PC-9 (cell line): Measurements from ENCODE around the gene AP5B1. TPM values are rescaled to one million over a fixed set of nuclear protein-coding genes. Genes with fewer than 3 reads are reported as not detected.

Experiments
- BruUV-seq: library from RNA; stranded (reverse); fragments of 400-500 nt; replicated peaks from 2 replicates; lab custom pipeline; 2021; lab: Mats Ljungman, UMichigan
- CTCF ChIA-PET: fragments of 300-600 bp; sonication (Branson Sonifier 250); formaldehyde crosslinking; loops from one replicate; lab custom pipeline; 2022; ENCODE audit warnings: antibody characterized with exemption; lab: Charles Lee
- POLR2A ChIA-PET: fragments of 300-600 bp; sonication (Branson Sonifier 250); formaldehyde crosslinking; loops from one replicate; lab custom pipeline; 2022; ENCODE audit warnings: antibody characterized with exemption; ENCODE audit not compliant: unreplicated experiment; lab: Charles Lee
- DNase-seq, 2 experiments: peaks; one replicate each; pipeline versions ENCODE4 v3.0.0 to v3.0.0-alpha.2; 2015 to 2022; ENCODE audit warnings: mixed read lengths in 1 of 2
- H2AFZ ChIP-seq: fragments of 200-600 bp; sonication (generic); 2 replicates; pipeline ENCODE4 v1.8.1; 2017; ENCODE audit warnings: antibody characterized with exemption
- H3F3A ChIP-seq: fragments of 200-600 bp; sonication (generic); 2 replicates; pipeline ENCODE4 v1.8.1; 2017; ENCODE audit warnings: antibody characterized with exemption, mild to moderate bottlenecking, low read depth; ENCODE audit not compliant: insufficient read depth
- H3K27ac ChIP-seq: fragments of 200-600 bp; sonication (generic); 2 replicates; pipeline ENCODE4 v1.6.1; 2016; ENCODE audit warnings: mixed run types
- H3K27me3 ChIP-seq: fragments of 200-600 bp; sonication (generic); 2 replicates; pipeline ENCODE4 v1.6.1; 2016; ENCODE audit warnings: low read depth, mixed run types; ENCODE audit not compliant: insufficient read depth
- H3K36me3 ChIP-seq: fragments of 200-600 bp; sonication (generic); 2 replicates; pipeline ENCODE4 v1.6.1; 2016; ENCODE audit warnings: low read depth, mixed run types
- H3K4me1 ChIP-seq: fragments of 200-600 bp; sonication (generic); replicated peaks from 2 replicates; pipeline ENCODE4 v1.6.1; 2016; ENCODE audit warnings: mixed run types; ENCODE audit not compliant: insufficient read depth
- H3K4me2 ChIP-seq: fragments of 200-600 bp; sonication (generic); 2 replicates; pipeline ENCODE4 v1.6.1; 2017; ENCODE audit warnings: mixed run types
- H3K4me3 ChIP-seq: fragments of 200-600 bp; sonication (generic); 2 replicates; pipeline ENCODE4 v1.6.1; 2016; ENCODE audit warnings: mixed run types
- H3K79me2 ChIP-seq: fragments of 200-600 bp; sonication (generic); 2 replicates; pipeline ENCODE4 v1.6.1; 2017; ENCODE audit warnings: low read depth, mixed run types
- H3K9me2 ChIP-seq: fragments of 200-600 bp; sonication (generic); 2 replicates; pipeline ENCODE4 v1.8.1; 2017; ENCODE audit warnings: mild to moderate bottlenecking; ENCODE audit not compliant: insufficient read depth
- H3K9me3 ChIP-seq: fragments of 200-600 bp; sonication (generic); 2 replicates; pipeline ENCODE4 v1.8.1; 2016; ENCODE audit warnings: low read depth; ENCODE audit not compliant: insufficient read depth
- H4K20me1 ChIP-seq: fragments of 200-600 bp; sonication (generic); 2 replicates; pipeline ENCODE4 v1.8.1; 2017; ENCODE audit not compliant: insufficient read depth
- EZH2 ChIP-seq: fragments of 200-600 bp; sonication (generic); IDR thresholded peaks from 2 replicates; pipeline ENCODE4 v1.8.0; 2017; ENCODE audit warnings: antibody characterized with exemption, low read depth
- intact Hi-C: fragments of 100-400 bp; cut with micrococcal nuclease; formaldehyde crosslinking; loops from one replicate; pipeline ENCODE4 v1.10.0; 2022; ENCODE audit not compliant: unreplicated experiment
- total RNA-seq: library from RNA; stranded (reverse); gene quantifications from 2 replicates; pipeline ENCODE4 v1.2.3, GENCODE V29; 2021
- TF ChIP-seq, protein P1 (sequence below): fragments of 200-600 bp; sonication (generic); conservative IDR thresholded peaks from 2 replicates; pipeline ENCODE4 v1.6.1; 2017; ENCODE audit warnings: mixed run types, antibody characterized with exemption, mild to moderate bottlenecking, moderate library complexity

AP5B1 gene
- total RNA-seq, 1 experiment from 2014 or later = 20.8 TPM

DNA sequence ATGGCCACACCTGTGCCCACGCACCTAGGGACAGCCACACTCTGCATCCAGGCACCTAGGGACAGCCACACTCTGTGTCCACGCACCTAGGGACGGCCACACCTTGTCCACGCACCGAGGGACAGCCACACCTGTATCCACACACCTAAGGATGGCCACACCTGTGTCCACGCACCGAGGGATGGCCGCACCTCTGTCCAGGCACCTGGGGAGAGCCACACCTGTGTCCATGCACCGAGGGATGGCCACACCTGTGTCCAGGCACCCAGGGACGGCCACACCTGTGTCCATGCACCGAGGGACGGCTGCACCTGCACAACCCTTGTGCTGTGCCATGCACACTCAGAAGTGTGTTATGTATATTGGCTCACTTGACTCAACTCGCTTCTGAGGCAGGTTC, 16.9 kb upstream of the AP5B1 start:
- no peak overlapping the region for H2AFZ ChIP-seq
- ChIA-PET POLR2A (no interaction called here), CTCF (interaction anchor here (1.5 kb wide), 1 partner anchor 18 kb away, joined by 5 read pairs; the partner anchor contains the start of gene AP5B1)

DNA sequence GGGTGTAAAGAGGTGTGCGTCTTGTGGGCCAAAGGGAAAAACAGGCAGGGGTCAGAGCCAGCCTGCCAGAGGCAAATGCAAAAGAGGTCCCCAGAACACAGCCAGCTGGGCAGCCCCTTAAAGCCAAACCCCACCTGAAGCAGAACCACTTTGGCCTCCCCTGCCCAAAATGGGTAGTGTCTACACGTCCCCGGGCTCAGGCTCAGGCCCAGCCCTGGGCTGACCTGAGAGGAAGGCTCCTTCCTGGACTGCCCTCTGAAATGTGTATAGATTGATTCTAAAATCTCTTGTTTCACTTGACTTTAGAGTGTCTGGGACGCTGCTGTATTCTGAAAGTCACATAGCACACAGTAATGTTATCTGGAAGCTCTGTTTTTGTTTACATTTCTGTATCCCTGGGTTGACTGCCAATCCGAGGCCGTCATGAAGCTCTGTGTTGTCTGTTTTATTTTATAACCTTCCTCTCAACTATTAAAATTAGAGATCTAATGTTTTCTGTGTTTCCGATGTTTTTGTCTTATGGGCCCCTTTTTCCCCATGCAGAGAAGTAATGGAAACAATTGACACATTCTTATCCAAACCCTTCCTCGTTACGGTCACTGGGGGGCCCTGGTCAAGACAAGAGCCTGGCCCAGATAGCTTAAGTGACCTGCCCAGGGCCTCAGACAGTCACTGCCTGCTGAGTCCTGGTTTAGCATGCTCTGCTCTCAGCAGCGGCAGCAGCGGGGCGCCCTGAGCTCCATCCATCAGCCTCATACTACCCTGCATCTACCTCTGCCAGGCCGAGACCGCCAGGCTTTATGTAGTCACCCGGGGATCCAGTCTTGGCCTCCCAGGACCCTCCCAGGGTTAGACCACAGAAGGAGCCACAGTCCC, 16.2 kb upstream of the AP5B1 start:
- H2AFZ ChIP-seq = no peak overlapping the region
- H3K4me2 ChIP-seq = no peak overlapping the region
- ChIA-PET POLR2A (interaction anchor here (0.6 kb wide), 1 partner anchor 27 kb away, joined by 4 read pairs; no protein-coding TSS in a partner anchor), CTCF (no interaction called here)
- peaks cover 24% of the 10 kb centered on the region for H3K4me1 ChIP-seq
- H4K20me1 ChIP-seq = peaks cover 9% of the 10 kb centered on the region; the same call in 1 of the 2 replicates
- no TSS peak for BruUV-seq
- H3K27me3 ChIP-seq = no peaks in the 10 kb centered on the region
- no peak for DNase-seq
- no peaks in the 10 kb centered on the region for H3K9me2 ChIP-seq
- H3K27ac ChIP-seq = no peak overlapping the region
- TF ChIP-seq, protein P1, sequence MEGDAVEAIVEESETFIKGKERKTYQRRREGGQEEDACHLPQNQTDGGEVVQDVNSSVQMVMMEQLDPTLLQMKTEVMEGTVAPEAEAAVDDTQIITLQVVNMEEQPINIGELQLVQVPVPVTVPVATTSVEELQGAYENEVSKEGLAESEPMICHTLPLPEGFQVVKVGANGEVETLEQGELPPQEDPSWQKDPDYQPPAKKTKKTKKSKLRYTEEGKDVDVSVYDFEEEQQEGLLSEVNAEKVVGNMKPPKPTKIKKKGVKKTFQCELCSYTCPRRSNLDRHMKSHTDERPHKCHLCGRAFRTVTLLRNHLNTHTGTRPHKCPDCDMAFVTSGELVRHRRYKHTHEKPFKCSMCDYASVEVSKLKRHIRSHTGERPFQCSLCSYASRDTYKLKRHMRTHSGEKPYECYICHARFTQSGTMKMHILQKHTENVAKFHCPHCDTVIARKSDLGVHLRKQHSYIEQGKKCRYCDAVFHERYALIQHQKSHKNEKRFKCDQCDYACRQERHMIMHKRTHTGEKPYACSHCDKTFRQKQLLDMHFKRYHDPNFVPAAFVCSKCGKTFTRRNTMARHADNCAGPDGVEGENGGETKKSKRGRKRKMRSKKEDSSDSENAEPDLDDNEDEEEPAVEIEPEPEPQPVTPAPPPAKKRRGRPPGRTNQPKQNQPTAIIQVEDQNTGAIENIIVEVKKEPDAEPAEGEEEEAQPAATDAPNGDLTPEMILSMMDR = no peak
- TF ChIP-seq EZH2 = no peak
- no peaks in the 10 kb centered on the region for H3K9me3 ChIP-seq
- no peak overlapping the region for H3K4me3 ChIP-seq
- peaks cover 15% of the 10 kb centered on the region for H3K79me2 ChIP-seq
- H3F3A ChIP-seq = peaks cover 31% of the 10 kb centered on the region
- peaks cover 18% of the 10 kb centered on the region for H3K36me3 ChIP-seq
- intact Hi-C loops = no loop called here

More for the DNA sequence above, 16.9 kb upstream of the AP5B1 start:
- TF ChIP-seq EZH2 = no peak
- TF ChIP-seq, protein P1 = no peak
- peaks cover 24% of the 10 kb centered on the region for H3F3A ChIP-seq
- H3K9me3 ChIP-seq = no peaks in the 10 kb centered on the region
- H3K4me1 ChIP-seq = peaks cover 16% of the 10 kb centered on the region
- no peaks in the 10 kb centered on the region for H3K27me3 ChIP-seq
- no peak overlapping the region for H3K27ac ChIP-seq
- no peak overlapping the region for H3K4me3 ChIP-seq
- H3K9me2 ChIP-seq = no peaks in the 10 kb centered on the region
- peaks cover 11% of the 10 kb centered on the region for H3K79me2 ChIP-seq
- DNase-seq = no peak
- intact Hi-C loops = no loop called here
- peaks cover 8% of the 10 kb centered on the region; the same call in 1 of the 2 replicates for H4K20me1 ChIP-seq
- H3K36me3 ChIP-seq = peaks cover 18% of the 10 kb centered on the region
- no TSS peak for BruUV-seq
- H3K4me2 ChIP-seq = no peak overlapping the region

- H3K9me2 ChIP-seq = no peaks in the 10 kb centered on the region
- intact Hi-C loops = no loop called here
- ChIA-PET CTCF (no interaction called here), POLR2A (no interaction called here)
- TF ChIP-seq EZH2 = no peak
- H3K4me2 ChIP-seq = no peak overlapping the region
- DNase-seq = no peak
- no peaks in the 10 kb centered on the region for H3K9me3 ChIP-seq
- peaks cover 25% of the 10 kb centered on the region for H3F3A ChIP-seq
- H3K4me1 ChIP-seq = peaks cover 45% of the 10 kb centered on the region
- no peak overlapping the region for H3K4me3 ChIP-seq
- H2AFZ ChIP-seq = no peak overlapping the region
- H3K36me3 ChIP-seq = peaks cover 18% of the 10 kb centered on the region
- BruUV-seq = no TSS peak
- H3K27ac ChIP-seq = no peak overlapping the region
- H4K20me1 ChIP-seq = peaks cover 9% of the 10 kb centered on the region; the same call in 1 of the 2 replicates
- H3K79me2 ChIP-seq = peaks cover 32% of the 10 kb centered on the region
- no peaks in the 10 kb centered on the region for H3K27me3 ChIP-seq
Measured at GRCh38 chr11:65794570-65795510, 14.1 kb upstream of the AP5B1 start.
